Body of pancreas (tissue), 4 donors: ENCODE results near the gene COL5A1.

Experiments used
- POLR2A ChIP-seq, 3 donors: fragments of 450-650 bp; IDR thresholded peaks; one replicate each; pipeline ENCODE4 v1.6.1; 2016; ENCODE audit warnings: antibody characterized with exemption in 3 of 3, mild to moderate bottlenecking in 2 of 3
- TF ChIP-seq, protein P1 (sequence below), 7 experiments: fragments of 450-650 bp in 4 of 7; fragments of 200-600 bp in 3 of 7; sonication (generic) in 3 of 7; IDR thresholded peaks; one replicate each; pipeline ENCODE4 v1.5.1; 2016 to 2019; ENCODE audit warnings: antibody characterized with exemption in 7 of 7

DNA sequence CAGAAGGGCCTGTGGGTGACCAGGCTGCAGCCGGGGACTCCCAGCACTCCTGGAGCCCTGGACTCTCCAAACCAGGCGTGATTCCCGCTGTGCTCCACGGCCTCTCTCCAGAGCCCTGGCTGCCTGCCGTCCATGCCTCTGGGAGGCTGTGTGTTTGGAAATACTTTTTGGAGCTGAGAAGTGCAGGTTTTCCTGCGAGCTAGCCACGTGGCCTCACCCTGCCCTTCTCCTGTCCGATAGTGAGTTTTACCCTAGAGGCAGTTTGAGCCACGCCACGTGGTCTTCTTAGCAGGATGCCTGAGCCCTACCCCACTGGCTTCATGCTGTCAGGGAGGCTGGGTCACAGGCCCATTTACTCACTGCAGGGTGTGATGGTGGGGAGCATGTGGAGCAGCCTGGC lies 71.3 kb downstream of the COL5A1 start:
- TF ChIP-seq POLR2A (IDR thresholded peaks at IDR 0.05): no peak
- TF ChIP-seq, protein P1, sequence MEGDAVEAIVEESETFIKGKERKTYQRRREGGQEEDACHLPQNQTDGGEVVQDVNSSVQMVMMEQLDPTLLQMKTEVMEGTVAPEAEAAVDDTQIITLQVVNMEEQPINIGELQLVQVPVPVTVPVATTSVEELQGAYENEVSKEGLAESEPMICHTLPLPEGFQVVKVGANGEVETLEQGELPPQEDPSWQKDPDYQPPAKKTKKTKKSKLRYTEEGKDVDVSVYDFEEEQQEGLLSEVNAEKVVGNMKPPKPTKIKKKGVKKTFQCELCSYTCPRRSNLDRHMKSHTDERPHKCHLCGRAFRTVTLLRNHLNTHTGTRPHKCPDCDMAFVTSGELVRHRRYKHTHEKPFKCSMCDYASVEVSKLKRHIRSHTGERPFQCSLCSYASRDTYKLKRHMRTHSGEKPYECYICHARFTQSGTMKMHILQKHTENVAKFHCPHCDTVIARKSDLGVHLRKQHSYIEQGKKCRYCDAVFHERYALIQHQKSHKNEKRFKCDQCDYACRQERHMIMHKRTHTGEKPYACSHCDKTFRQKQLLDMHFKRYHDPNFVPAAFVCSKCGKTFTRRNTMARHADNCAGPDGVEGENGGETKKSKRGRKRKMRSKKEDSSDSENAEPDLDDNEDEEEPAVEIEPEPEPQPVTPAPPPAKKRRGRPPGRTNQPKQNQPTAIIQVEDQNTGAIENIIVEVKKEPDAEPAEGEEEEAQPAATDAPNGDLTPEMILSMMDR (IDR thresholded peaks at IDR 0.05): no peak
